CD4-positive, alpha-beta T cell (primary cell): ENCODE data around the gene PRDM7. TPM values are rescaled to one million over a fixed set of nuclear protein-coding genes. Genes with fewer than 3 reads are reported as not detected.

Experiments used
- ATAC-seq: fragments of 200-7000 bp; cut with Tn5 transposase; one replicate; pipeline ENCODE4 v1.10.0; 2022; ENCODE audit warnings: mild to moderate bottlenecking; ENCODE audit not compliant: poor library complexity
- CTCF ChIA-PET: fragments of 350-600 bp; sonication (Branson Sonifier 250); formaldehyde crosslinking; loops from one replicate; lab custom pipeline; 2021; ENCODE audit warnings: antibody characterized with exemption, inconsistent platforms; lab: Charles Lee
- POLR2A ChIA-PET: fragments of 350-600 bp; sonication (Branson Sonifier 250); formaldehyde crosslinking; loops from one replicate; lab custom pipeline; 2021; ENCODE audit warnings: antibody characterized with exemption, inconsistent platforms; lab: Charles Lee
- DNase-seq, 14 experiments: peaks; one replicate each; pipeline ENCODE4 v3.0.0-alpha.2; 2013 to 2020; ENCODE audit warnings: mixed read lengths in 2 of 14
- H3K27ac ChIP-seq, 2 donors: one replicate each; pipeline versions ENCODE4 v1.5.1 to v1.7.0; 2013; ENCODE audit warnings: low read length in 2 of 2, low read depth in 1 of 2, mild to moderate bottlenecking in 1 of 2
- H3K27me3 ChIP-seq, 2 experiments: 1 replicate in 1 of 2; 2 replicates in 1 of 2; pipeline versions ENCODE4 v1.6.1 to v1.7.0; 2013; ENCODE audit warnings: low read length in 2 of 2, control low read depth in 1 of 2, mild to moderate bottlenecking in 1 of 2, moderate library complexity in 1 of 2; ENCODE audit not compliant: insufficient read depth in 2 of 2, control insufficient read depth in 1 of 2
- H3K36me3 ChIP-seq: one replicate; pipeline ENCODE4 v1.6.1; 2013; ENCODE audit warnings: low read length, control low read depth; ENCODE audit not compliant: insufficient read depth
- H3K4me1 ChIP-seq: one replicate; pipeline ENCODE4 v1.6.1; 2013; ENCODE audit warnings: low read length, control low read depth; ENCODE audit not compliant: insufficient read depth
- H3K4me3 ChIP-seq: one replicate; pipeline ENCODE4 v1.5.1; 2013; ENCODE audit warnings: mild to moderate bottlenecking, low read length, moderate library complexity
- H3K9me3 ChIP-seq, 2 experiments: 1 replicate in 1 of 2; 2 replicates in 1 of 2; pipeline versions ENCODE4 v1.6.1 to v1.7.0; 2013; ENCODE audit warnings: low read length in 2 of 2, mild to moderate bottlenecking in 2 of 2, control low read depth in 1 of 2, moderate library complexity in 1 of 2; ENCODE audit not compliant: control insufficient read depth in 1 of 2, insufficient read depth in 1 of 2
- H3K27ac Mint-ChIP-seq: one replicate; pipeline ENCODE4 v1.8.0; 2020; ENCODE audit warnings: mixed read lengths
- H3K27me3 Mint-ChIP-seq: one replicate; pipeline ENCODE4 v1.8.0; 2021; ENCODE audit warnings: mixed read lengths
- H3K36me3 Mint-ChIP-seq: one replicate; pipeline ENCODE4 v1.8.0; 2021; ENCODE audit warnings: low read depth, mixed read lengths
- H3K4me1 Mint-ChIP-seq: one replicate; pipeline ENCODE4 v1.8.0; 2021; ENCODE audit warnings: low read depth, mixed read lengths
- H3K4me3 Mint-ChIP-seq: one replicate; pipeline ENCODE4 v1.8.0; 2020; ENCODE audit warnings: mild to moderate bottlenecking, mixed read lengths
- H3K9me3 Mint-ChIP-seq: one replicate; pipeline ENCODE4 v1.8.0; 2020; ENCODE audit warnings: mixed read lengths
- CTCF ChIP-seq: fragments of 200-600 bp; IDR thresholded peaks from one replicate; pipeline ENCODE4 v1.8.0; 2022; ENCODE audit warnings: antibody characterized with exemption, mild to moderate bottlenecking
- intact Hi-C, 2 experiments: fragments of 100-400 bp; cut with DNase I in 1 of 2; cut with micrococcal nuclease in 1 of 2; formaldehyde crosslinking; loops; one replicate each; pipeline versions ENCODE4 v1.15.1 to v1.9.0; 2023 to 2025; cut with DNase I, micrococcal nuclease
- total RNA-seq, 174 experiments: library from RNA in 2 of 174; stranded (reverse) in 2 of 174; gene quantifications; one replicate each; pipeline ENCODE4 v1.2.3 and lab custom pipeline; 2021 to 2026

PRDM7 gene
- total RNA-seq, 2 experiments from 2014 or later, result not detected

- POLR2A ChIA-PET, result interaction anchor here (2.1 kb wide), 1 partner anchor 10 kb away, joined by 14 read pairs; no protein-coding TSS in a partner anchor
These were observed 58.2 kb downstream of the PRDM7 start, which contains the start of gene DBNDD1 for GRCh38 chr16:90018652-90019542. Gene DBNDD1 (minus strand): TSS chr16:90019456. CDS start chr16:90019341, 115 bp downstream.

GRCh38 chr16:90018297-90018651, 58.9 kb downstream of the PRDM7 start:
- no peak for DNase-seq
- Mint-ChIP-seq H3K4me1 (peaks cover 17% of the 10 kb centered on the region), H3K36me3 (no peaks in the 10 kb centered on the region), H3K4me3 (peak overlapping the region; percentile 85), H3K27ac (no peak overlapping the region), H3K9me3 (no peaks in the 10 kb centered on the region), H3K27me3 (no peaks in the 10 kb centered on the region)
- ChIA-PET CTCF (interaction anchor here (1.6 kb wide), 1 partner anchor 10 kb away, joined by 4 read pairs; no protein-coding TSS in a partner anchor), POLR2A (interaction anchor here (0.6 to 2.1 kb wide), 2 partner anchors 9 to 66 kb away, joined by 3 to 14 read pairs; no protein-coding TSS in a partner anchor)
- ATAC-seq, result no peak
- no peaks in the 10 kb centered on the region for H3K36me3 ChIP-seq
- peaks cover 0 to 5% of the 10 kb centered on the region in 2 experiments for H3K27me3 ChIP-seq
- H3K27ac ChIP-seq, result no peak overlapping the region
- intact Hi-C loops, result loop anchor here in 1 of 2 experiments (5.0 kb wide), 2 partner anchors 146 to 316 kb away; partner anchors contain the start of genes SPATA2L and TCF25
- peaks cover 57% of the 10 kb centered on the region for H3K4me1 ChIP-seq
- TF ChIP-seq CTCF, result no peak
- no peak overlapping the region for H3K4me3 ChIP-seq
- no peaks in the 10 kb centered on the region for H3K9me3 ChIP-seq

More at GRCh38 chr16:90018652-90019542, 58.2 kb downstream of the PRDM7 start, which contains the start of gene DBNDD1:
- Mint-ChIP-seq H3K36me3 (no peaks in the 10 kb centered on the region), H3K27ac (peak within 1 kb of the TSS; percentile 51), H3K27me3 (no peaks in the 10 kb centered on the region), H3K9me3 (no peaks in the 10 kb centered on the region), H3K4me3 (peak within 1 kb of the TSS; percentile 85), H3K4me1 (peaks cover 17% of the 10 kb centered on the region)
- Histone ChIP-seq H3K27ac (no peak within 1 kb of the TSS), H3K4me1 (peaks cover 52% of the 10 kb centered on the region), H3K36me3 (no peaks in the 10 kb centered on the region), H3K27me3 (peaks cover 0 to 5% of the 10 kb centered on the region in 2 experiments), H3K9me3 (no peaks in the 10 kb centered on the region), H3K4me3 (peak within 1 kb of the TSS; percentile 42)
- peak in 2 of 14 experiments; percentile 8 to 18 for DNase-seq
- no peak for TF ChIP-seq CTCF
- CTCF ChIA-PET, result interaction anchor here (0.9 to 1.6 kb wide), 2 partner anchors 10 to 44 kb away, joined by 3 to 4 read pairs; no protein-coding TSS in a partner anchor
- ATAC-seq, result no peak
- intact Hi-C loops, result loop anchor here in 1 of 2 experiments (5.0 kb wide), 2 partner anchors 147 to 317 kb away; partner anchors contain the start of genes SPATA2L and TCF25

GRCh38 chr16:90016339-90016950, 60.7 kb downstream of the PRDM7 start:
- POLR2A ChIA-PET, result no interaction called here

More at GRCh38 chr16:90016339-90016950, 60.7 kb downstream of the PRDM7 start:
- Histone ChIP-seq H3K4me3 (no peak overlapping the region), H3K27me3 (peaks cover 0 to 5% of the 10 kb centered on the region in 2 experiments), H3K36me3 (no peaks in the 10 kb centered on the region), H3K9me3 (no peaks in the 10 kb centered on the region), H3K4me1 (peaks cover 56% of the 10 kb centered on the region), H3K27ac (no peak overlapping the region)
- intact Hi-C loops, result loop anchor here in 1 of 2 experiments (5.0 kb wide), 2 partner anchors 144 to 314 kb away; partner anchors contain the start of genes SPATA2L and TCF25
- Mint-ChIP-seq H3K9me3 (no peaks in the 10 kb centered on the region), H3K4me3 (no peak overlapping the region), H3K36me3 (no peaks in the 10 kb centered on the region), H3K27ac (no peak overlapping the region), H3K27me3 (no peaks in the 10 kb centered on the region), H3K4me1 (peaks cover 5% of the 10 kb centered on the region)
- DNase-seq (no peak), ATAC-seq (no peak)
- TF ChIP-seq CTCF, result no peak
- CTCF ChIA-PET, result no interaction called here
